WTC11 (cell line): ENCODE measurements around the gene TRIM38. TPM values are rescaled to one million over a fixed set of nuclear protein-coding genes. Genes with fewer than 3 reads are reported as not detected.

Source experiments
- ATAC-seq: fragments of 200-7000 bp; cut with Tn5 transposase; 2 replicates; pipeline ENCODE4 v1.10.0; 2021; ENCODE audit warnings: mild to moderate bottlenecking, moderate library complexity
- CTCF ChIA-PET: fragments of 300-600 bp; sonication (Branson Sonifier 250); formaldehyde crosslinking; loops from one replicate; lab custom pipeline; 2021; ENCODE audit warnings: antibody characterized with exemption; lab: Charles Lee
- POLR2A ChIA-PET: fragments of 350-600 bp; sonication (Branson Sonifier 250); formaldehyde crosslinking; loops from one replicate; lab custom pipeline; 2021; ENCODE audit warnings: antibody characterized with exemption; lab: Charles Lee
- DNase-seq: peaks from one replicate; pipeline ENCODE4 v3.0.0; 2021; ENCODE audit warnings: low spot score
- H3K27ac Mint-ChIP-seq: 2 replicates; pipeline ENCODE4 v1.8.0; 2021; ENCODE audit warnings: mixed read lengths
- H3K27me3 Mint-ChIP-seq: 2 replicates; pipeline ENCODE4 v1.8.0; 2021; ENCODE audit warnings: low read depth, mild to moderate bottlenecking, moderate library complexity, mixed read lengths
- H3K36me3 Mint-ChIP-seq: 2 replicates; pipeline ENCODE4 v1.8.0; 2021; ENCODE audit warnings: mixed read lengths
- H3K4me1 Mint-ChIP-seq: 2 replicates; pipeline ENCODE4 v1.8.0; 2022; ENCODE audit warnings: mixed read lengths
- H3K4me3 Mint-ChIP-seq: 2 replicates; pipeline ENCODE4 v1.8.0; 2021; ENCODE audit warnings: mild to moderate bottlenecking, moderate library complexity, mixed read lengths
- H3K9me3 Mint-ChIP-seq: 2 replicates; pipeline ENCODE4 v1.8.0; 2021; ENCODE audit warnings: mixed read lengths
- ATF2 ChIP-seq: sonication (generic); formaldehyde crosslinking; IDR thresholded peaks from 2 replicates; pipeline ENCODE4 v1.8.1; 2022; ENCODE audit warnings: low read depth, missing genetic modification reagents, borderline replicate concordance
- EMX1 ChIP-seq: fragments of 250-450 bp; sonication (Bioruptor Pico); IDR thresholded peaks from 2 replicates; pipeline ENCODE4 v1.8.0; 2021; ENCODE audit warnings: mild to moderate bottlenecking
- FOXK1 ChIP-seq: sonication (generic); formaldehyde crosslinking; IDR thresholded peaks from 2 replicates; pipeline ENCODE4 v1.8.0; 2022; ENCODE audit warnings: mild to moderate bottlenecking, moderate library complexity, missing genetic modification reagents
- HMGXB4 ChIP-seq: sonication (generic); formaldehyde crosslinking; IDR thresholded peaks from 2 replicates; pipeline ENCODE4 v1.8.1; 2023; ENCODE audit warnings: mild to moderate bottlenecking, moderate library complexity, missing genetic modification reagents
- IRF1 ChIP-seq: sonication (generic); formaldehyde crosslinking; IDR thresholded peaks from 2 replicates; pipeline ENCODE4 v1.8.0; 2023; ENCODE audit warnings: missing genetic modification reagents
- MLX ChIP-seq: sonication (generic); formaldehyde crosslinking; IDR thresholded peaks from 2 replicates; pipeline ENCODE4 v1.8.1; 2023; ENCODE audit warnings: mild to moderate bottlenecking, missing genetic modification reagents, moderate library complexity
- NFATC4 ChIP-seq: fragments of 250-450 bp; sonication (Bioruptor Pico); IDR thresholded peaks from 2 replicates; pipeline ENCODE4 v1.9.0; 2021; ENCODE audit warnings: mild to moderate bottlenecking
- NR2C2 ChIP-seq: sonication (generic); formaldehyde crosslinking; IDR thresholded peaks from 2 replicates; pipeline ENCODE4 v1.8.0; 2022; ENCODE audit warnings: mild to moderate bottlenecking, missing genetic modification reagents
- NR3C1 ChIP-seq: sonication (generic); formaldehyde crosslinking; conservative IDR thresholded peaks from 2 replicates; pipeline ENCODE4 v1.8.1; 2023; ENCODE audit warnings: low read depth, mild to moderate bottlenecking, missing genetic modification reagents
- RELA ChIP-seq: sonication (generic); formaldehyde crosslinking; IDR thresholded peaks from 2 replicates; pipeline ENCODE4 v1.8.1; 2022; ENCODE audit warnings: missing genetic modification reagents, mild to moderate bottlenecking, borderline replicate concordance
- SOX15 ChIP-seq: fragments of 250-450 bp; sonication (Bioruptor Pico); IDR thresholded peaks from 2 replicates; pipeline ENCODE4 v1.9.0; 2021; ENCODE audit warnings: mild to moderate bottlenecking
- ZBTB43 ChIP-seq: sonication (generic); formaldehyde crosslinking; IDR thresholded peaks from 2 replicates; pipeline ENCODE4 v1.8.1; 2023; ENCODE audit warnings: mild to moderate bottlenecking, missing genetic modification reagents
- ZNF138 ChIP-seq: sonication (generic); formaldehyde crosslinking; conservative IDR thresholded peaks from 2 replicates; pipeline ENCODE4 v1.8.1; 2022; ENCODE audit warnings: mild to moderate bottlenecking, moderate library complexity, missing genetic modification reagents
- ZNF425 ChIP-seq: fragments of 250-450 bp; sonication (Bioruptor Pico); conservative IDR thresholded peaks from 2 replicates; pipeline ENCODE4 v1.9.0; 2021; ENCODE audit warnings: mild to moderate bottlenecking
- ZNF532 ChIP-seq: fragments of 250-450 bp; sonication (Bioruptor Pico); IDR thresholded peaks from 2 replicates; pipeline ENCODE4 v1.9.0; 2021; ENCODE audit warnings: mild to moderate bottlenecking, borderline replicate concordance
- total RNA-seq: library from RNA; stranded (reverse); gene quantifications from 3 replicates; pipeline ENCODE4 v1.2.3, GENCODE V29; 2021

Gene TRIM38
- total RNA-seq, 1 experiment from 2014 or later = 1.6 TPM

GRCh38 chr6:25995507-25995906, 32.9 kb downstream of the TRIM38 start:
- Mint-ChIP-seq H3K9me3 (no peaks in the 10 kb centered on the region), H3K4me3 (no peak overlapping the region), H3K27ac (0 out of 2 replicates have a peak overlapping the region, but pooled peaks have one; percentile 22), H3K27me3 (no peaks in the 10 kb centered on the region; the same call in 1 of the 2 replicates), H3K36me3 (peaks cover 7% of the 10 kb centered on the region), H3K4me1 (peaks cover 53% of the 10 kb centered on the region)
- no peak for TF ChIP-seq EMX1
- TF ChIP-seq NR3C1 (CRISPR knock-in tag) = no peak
- TF ChIP-seq IRF1 (CRISPR knock-in tag) = no peak
- TF ChIP-seq HMGXB4 (CRISPR knock-in tag) = no peak
- ATAC-seq = no peak
- ChIA-PET POLR2A (interaction anchor here (0.6 kb wide), 1 partner anchor 10 kb away, joined by 3 read pairs; no protein-coding TSS in a partner anchor), CTCF (no interaction called here)
- no peak for DNase-seq

- POLR2A ChIA-PET = no interaction called here
- DNase-seq = no peak
Observed at GRCh38 chr6:25997921-25998320, 35.3 kb downstream of the TRIM38 start.

GRCh38 chr6:25998379-25998778, 35.8 kb downstream of the TRIM38 start:
- H3K27me3 Mint-ChIP-seq = no peaks in the 10 kb centered on the region; the same call in 1 of the 2 replicates
- no peaks in the 10 kb centered on the region for H3K9me3 Mint-ChIP-seq
- no peak overlapping the region; the same call in 1 of the 2 replicates for H3K27ac Mint-ChIP-seq
- DNase-seq = no peak
- peaks cover 57% of the 10 kb centered on the region for H3K4me1 Mint-ChIP-seq
- no peak overlapping the region for H3K4me3 Mint-ChIP-seq
- CTCF ChIA-PET = no interaction called here
- ATAC-seq = no peak
- H3K36me3 Mint-ChIP-seq = peaks cover 7% of the 10 kb centered on the region
- POLR2A ChIA-PET = no interaction called here
- TF ChIP-seq IRF1 (CRISPR knock-in tag) (no peak), ZNF138 (CRISPR knock-in tag) (no peak), ATF2 (CRISPR knock-in tag) (no peak), FOXK1 (CRISPR knock-in tag) (no peak), NR3C1 (CRISPR knock-in tag) (no peak), ZBTB43 (no peak), SOX15 (CRISPR knock-in tag) (no peak), ZNF532 (CRISPR knock-in tag) (no peak), MLX (CRISPR knock-in tag) (no peak), NR2C2 (CRISPR knock-in tag) (no peak), RELA (CRISPR knock-in tag) (no peak)

More at GRCh38 chr6:25997921-25998320, 35.3 kb downstream of the TRIM38 start:
- Mint-ChIP-seq H3K9me3 (no peaks in the 10 kb centered on the region), H3K4me1 (peaks cover 57% of the 10 kb centered on the region), H3K27ac (no peak overlapping the region), H3K36me3 (peaks cover 7% of the 10 kb centered on the region), H3K27me3 (no peaks in the 10 kb centered on the region; the same call in 1 of the 2 replicates), H3K4me3 (no peak overlapping the region)
- no peak for TF ChIP-seq ZNF425 (CRISPR knock-in tag)
- no peak for TF ChIP-seq NFATC4 (CRISPR knock-in tag)
- CTCF ChIA-PET = no interaction called here
- ATAC-seq = no peak
